Measurements from ENCODE around the gene VPS51.
A peak's percentile ranks its signal among the peaks of the same experiment; 100 is the strongest.

Gene VPS51

GRCh38 chr11:65121865-65122696 is 26.1 kb downstream of the VPS51 start, which contains the start of the genes FAU and MRPL49:
TSS of gene FAU (minus strand) at chr11:65122134. CDS start at chr11:65121813, 321 bp downstream.
TSS of gene MRPL49 (plus strand) at chr11:65122321. CDS start at chr11:65122347, 26 bp downstream.
- DNase-seq, result peak; percentile 99

- no peak for DNase-seq
Measured at GRCh38 chr11:65124480-65125196, 28.6 kb downstream of the VPS51 start.

GRCh38 chr11:65125197-65126056 is 29.4 kb downstream of the VPS51 start:
- DNase-seq, result no peak

- DNase-seq, result no peak
Measured at GRCh38 chr11:65126624-65127274, 30.7 kb downstream of the VPS51 start.

- no peak for DNase-seq
Measured at GRCh38 chr11:65127473-65128181, 31.6 kb downstream of the VPS51 start.

- DNase-seq, result no peak
Measured at GRCh38 chr11:65128182-65129145, 32.5 kb downstream of the VPS51 start.

- no peak for DNase-seq
Measured at GRCh38 chr11:65129649-65130441, 33.8 kb downstream of the VPS51 start.

GRCh38 chr11:65130631-65131416 is 34.8 kb downstream of the VPS51 start:
- DNase-seq, result no peak

GRCh38 chr11:65131417-65131776 is 35.4 kb downstream of the VPS51 start:
- DNase-seq, result no peak

GRCh38 chr11:65131895-65132237 is 35.9 kb downstream of the VPS51 start:
- DNase-seq, result no peak

- no peak for DNase-seq
Measured at GRCh38 chr11:65132238-65132987, 36.4 kb downstream of the VPS51 start.

- DNase-seq, result peak; percentile 20
Measured at GRCh38 chr11:65132988-65133700, 37.1 kb downstream of the VPS51 start.

GRCh38 chr11:65133724-65134123 is 37.7 kb downstream of the VPS51 start:
- no peak for DNase-seq

GRCh38 chr11:65134240-65134951 is 38.4 kb downstream of the VPS51 start, which contains the start of gene SYVN1:
TSS of gene SYVN1 (minus strand) at chr11:65134519. CDS start at chr11:65133601, 918 bp downstream.
- DNase-seq, result peak; percentile 92

- peak; percentile 98 for DNase-seq
Measured at GRCh38 chr11:65134952-65135632, 39.1 kb downstream of the VPS51 start.

GRCh38 chr11:65135633-65136145 is 39.7 kb downstream of the VPS51 start:
- no peak for DNase-seq
